Activated CD4-positive, alpha-beta T cell treated with anti-CD3 and anti-CD28 coated beads, Interleukin-2, amount 50 U/mL, for 16 hours (primary cell): Measurements from ENCODE around the gene ERCC4.

Experiments used
- DNase-seq: peaks from one replicate; pipeline ENCODE4 v3.0.0-alpha.2; 2020

The ERCC4 gene

GRCh38 chr16:13911871-13912270, 8.1 kb upstream of the ERCC4 start:
- no peak for DNase-seq

GRCh38 chr16:13912891-13913290, 7.1 kb upstream of the ERCC4 start:
- no peak for DNase-seq

- no peak for DNase-seq
Measured at GRCh38 chr16:13913374-13914292, 6.3 kb upstream of the ERCC4 start.

- DNase-seq, result no peak
Measured at GRCh38 chr16:13915033-13915635, 4.8 kb upstream of the ERCC4 start.

- peak; percentile 45 for DNase-seq
Measured at GRCh38 chr16:13919330-13919682, 648 bp upstream of the ERCC4 start.

- no peak for DNase-seq
Measured at GRCh38 chr16:13920510-13920818, 510 bp downstream of the ERCC4 start.

GRCh38 chr16:13921328-13921727, 1.4 kb downstream of the ERCC4 start:
- DNase-seq, result no peak

GRCh38 chr16:13923703-13924298, 3.8 kb downstream of the ERCC4 start:
- DNase-seq, result peak; percentile 55

GRCh38 chr16:13926464-13926863, 6.5 kb downstream of the ERCC4 start:
- no peak for DNase-seq

GRCh38 chr16:13926891-13927290, 6.9 kb downstream of the ERCC4 start:
- no peak for DNase-seq

- DNase-seq, result no peak
Measured at GRCh38 chr16:13928646-13929045, 8.7 kb downstream of the ERCC4 start.

GRCh38 chr16:13931845-13932244, 11.9 kb downstream of the ERCC4 start:
- no peak for DNase-seq

- no peak for DNase-seq
Measured at GRCh38 chr16:13935408-13935807, 15.5 kb downstream of the ERCC4 start.

GRCh38 chr16:13936155-13936554, 16.2 kb downstream of the ERCC4 start:
- DNase-seq, result no peak

GRCh38 chr16:13936596-13937081, 16.7 kb downstream of the ERCC4 start:
- no peak for DNase-seq

GRCh38 chr16:13937411-13937810, 17.5 kb downstream of the ERCC4 start:
- DNase-seq, result no peak

- DNase-seq, result no peak
Measured at GRCh38 chr16:13938480-13938879, 18.5 kb downstream of the ERCC4 start.

- DNase-seq, result peak; percentile 23
Measured at GRCh38 chr16:13939821-13940220, 19.9 kb downstream of the ERCC4 start.

GRCh38 chr16:13940397-13940933, 20.5 kb downstream of the ERCC4 start:
- DNase-seq, result no peak

- no peak for DNase-seq
Measured at GRCh38 chr16:13944816-13945215, 24.9 kb downstream of the ERCC4 start.

- no peak for DNase-seq
Measured at GRCh38 chr16:13945744-13946485, 26.0 kb downstream of the ERCC4 start.

GRCh38 chr16:13948086-13948485, 28.1 kb downstream of the ERCC4 start:
- DNase-seq, result no peak
